Measurements from ENCODE around the gene SEC31B.
A peak's percentile ranks its signal among the peaks of the same experiment; 100 is the strongest.

The SEC31B gene, protein sequence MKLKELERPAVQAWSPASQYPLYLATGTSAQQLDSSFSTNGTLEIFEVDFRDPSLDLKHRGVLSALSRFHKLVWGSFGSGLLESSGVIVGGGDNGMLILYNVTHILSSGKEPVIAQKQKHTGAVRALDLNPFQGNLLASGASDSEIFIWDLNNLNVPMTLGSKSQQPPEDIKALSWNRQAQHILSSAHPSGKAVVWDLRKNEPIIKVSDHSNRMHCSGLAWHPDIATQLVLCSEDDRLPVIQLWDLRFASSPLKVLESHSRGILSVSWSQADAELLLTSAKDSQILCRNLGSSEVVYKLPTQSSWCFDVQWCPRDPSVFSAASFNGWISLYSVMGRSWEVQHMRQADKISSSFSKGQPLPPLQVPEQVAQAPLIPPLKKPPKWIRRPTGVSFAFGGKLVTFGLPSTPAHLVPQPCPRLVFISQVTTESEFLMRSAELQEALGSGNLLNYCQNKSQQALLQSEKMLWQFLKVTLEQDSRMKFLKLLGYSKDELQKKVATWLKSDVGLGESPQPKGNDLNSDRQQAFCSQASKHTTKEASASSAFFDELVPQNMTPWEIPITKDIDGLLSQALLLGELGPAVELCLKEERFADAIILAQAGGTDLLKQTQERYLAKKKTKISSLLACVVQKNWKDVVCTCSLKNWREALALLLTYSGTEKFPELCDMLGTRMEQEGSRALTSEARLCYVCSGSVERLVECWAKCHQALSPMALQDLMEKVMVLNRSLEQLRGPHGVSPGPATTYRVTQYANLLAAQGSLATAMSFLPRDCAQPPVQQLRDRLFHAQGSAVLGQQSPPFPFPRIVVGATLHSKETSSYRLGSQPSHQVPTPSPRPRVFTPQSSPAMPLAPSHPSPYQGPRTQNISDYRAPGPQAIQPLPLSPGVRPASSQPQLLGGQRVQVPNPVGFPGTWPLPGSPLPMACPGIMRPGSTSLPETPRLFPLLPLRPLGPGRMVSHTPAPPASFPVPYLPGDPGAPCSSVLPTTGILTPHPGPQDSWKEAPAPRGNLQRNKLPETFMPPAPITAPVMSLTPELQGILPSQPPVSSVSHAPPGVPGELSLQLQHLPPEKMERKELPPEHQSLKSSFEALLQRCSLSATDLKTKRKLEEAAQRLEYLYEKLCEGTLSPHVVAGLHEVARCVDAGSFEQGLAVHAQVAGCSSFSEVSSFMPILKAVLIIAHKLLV

DNA sequence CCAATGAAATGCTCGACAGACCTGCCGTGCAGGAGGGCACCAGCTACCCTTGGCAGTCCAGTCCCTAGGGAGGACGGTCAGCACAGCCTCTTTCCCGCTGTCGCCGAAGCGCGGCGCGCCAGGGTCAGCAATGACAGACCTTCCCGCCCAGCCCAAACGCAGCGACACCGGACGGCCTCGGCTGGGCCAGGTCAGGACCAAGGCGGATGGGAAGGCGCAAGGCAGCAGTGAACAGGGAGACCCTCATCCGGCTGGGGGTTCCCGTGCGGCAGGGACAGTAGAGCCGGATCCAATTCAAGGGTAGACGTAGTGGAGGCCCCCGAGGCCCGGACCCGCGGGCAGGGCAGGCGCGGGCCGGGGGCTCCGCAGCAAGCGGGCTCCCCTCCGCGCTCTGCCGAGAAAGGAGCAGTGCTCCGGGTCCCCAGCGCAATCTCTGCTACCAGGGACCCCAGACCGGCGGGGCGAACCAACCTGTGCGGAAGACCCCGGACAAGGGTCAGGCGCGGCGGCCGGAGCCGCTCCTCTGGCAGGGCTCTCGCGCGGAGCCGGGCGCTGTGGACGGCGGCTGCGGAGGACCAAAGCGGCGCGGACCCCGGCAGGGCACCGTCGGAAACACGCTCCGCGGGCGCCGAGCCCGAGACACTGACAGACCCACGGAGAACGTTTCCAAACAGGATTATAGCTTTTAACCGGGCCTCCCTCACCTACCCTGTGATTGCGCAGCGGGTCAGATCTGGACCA lies at the start of gene SEC31B:
Gene SEC31B, minus strand, starts transcription at position 551 of the 741 bp plus-strand sequence. CDS start 2,909 bp downstream, outside the sequence.
- Histone ChIP-seq H3K4me3 (ENCODE audit: low read depth, low read length) (peak within 1 kb of the TSS; percentile 57), H3K27me3 (replicated peaks) (no peaks in the 10 kb centered on the region), H3K27ac (no peak within 1 kb of the TSS), H3K36me3 (replicated peaks) (peaks cover 4% of the 10 kb centered on the region)
- DNase-seq, result no peak
- TF ChIP-seq, protein P1, sequence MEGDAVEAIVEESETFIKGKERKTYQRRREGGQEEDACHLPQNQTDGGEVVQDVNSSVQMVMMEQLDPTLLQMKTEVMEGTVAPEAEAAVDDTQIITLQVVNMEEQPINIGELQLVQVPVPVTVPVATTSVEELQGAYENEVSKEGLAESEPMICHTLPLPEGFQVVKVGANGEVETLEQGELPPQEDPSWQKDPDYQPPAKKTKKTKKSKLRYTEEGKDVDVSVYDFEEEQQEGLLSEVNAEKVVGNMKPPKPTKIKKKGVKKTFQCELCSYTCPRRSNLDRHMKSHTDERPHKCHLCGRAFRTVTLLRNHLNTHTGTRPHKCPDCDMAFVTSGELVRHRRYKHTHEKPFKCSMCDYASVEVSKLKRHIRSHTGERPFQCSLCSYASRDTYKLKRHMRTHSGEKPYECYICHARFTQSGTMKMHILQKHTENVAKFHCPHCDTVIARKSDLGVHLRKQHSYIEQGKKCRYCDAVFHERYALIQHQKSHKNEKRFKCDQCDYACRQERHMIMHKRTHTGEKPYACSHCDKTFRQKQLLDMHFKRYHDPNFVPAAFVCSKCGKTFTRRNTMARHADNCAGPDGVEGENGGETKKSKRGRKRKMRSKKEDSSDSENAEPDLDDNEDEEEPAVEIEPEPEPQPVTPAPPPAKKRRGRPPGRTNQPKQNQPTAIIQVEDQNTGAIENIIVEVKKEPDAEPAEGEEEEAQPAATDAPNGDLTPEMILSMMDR (IDR thresholded peaks at IDR 0.05; ENCODE audit: low read depth, low read length, missing control alignments), result no peak
- in situ Hi-C loops (cut with HindIII; ENCODE audit: low pct_ligation_motif_present, low sequenced_read_pairs), result loop anchor here (25.0 kb wide), 1 partner anchor 182 kb away; the partner anchor contains the start of genes PKD2L1 and SCD

DNA sequence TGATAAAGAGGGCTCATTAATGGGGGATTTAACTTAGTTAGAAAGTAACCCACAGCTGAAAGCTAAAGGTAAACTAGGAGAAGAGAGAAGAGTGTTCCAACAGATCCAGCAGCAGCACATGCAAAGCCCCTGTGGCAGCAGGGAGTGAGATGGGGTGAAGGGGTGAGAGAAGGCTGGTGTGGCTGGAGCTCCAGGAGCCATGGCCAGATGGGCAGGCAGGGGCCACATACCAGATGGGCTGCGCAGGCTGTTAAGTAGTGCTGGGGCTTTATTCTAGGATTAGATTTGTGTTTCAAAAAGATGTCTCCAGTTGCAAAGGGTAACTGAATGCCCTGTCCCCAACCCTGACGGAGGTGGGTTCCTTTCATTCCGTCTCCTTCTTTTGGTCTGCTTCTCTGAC lies 49.3 kb upstream of the SEC31B start:
- H3K27me3 ChIP-seq (replicated peaks), result peaks cover 42% of the 10 kb centered on the region
- in situ Hi-C loops (cut with HindIII; ENCODE audit: low pct_ligation_motif_present, low sequenced_read_pairs), result no loop called here
- no peak overlapping the region for H3K27ac ChIP-seq
- no peaks in the 10 kb centered on the region for H3K36me3 ChIP-seq (replicated peaks)
- H3K4me3 ChIP-seq (ENCODE audit: low read depth, low read length), result no peak overlapping the region
- TF ChIP-seq, protein P1 (IDR thresholded peaks at IDR 0.05; ENCODE audit: low read depth, low read length, missing control alignments), result no peak
- no peak for DNase-seq

DNA sequence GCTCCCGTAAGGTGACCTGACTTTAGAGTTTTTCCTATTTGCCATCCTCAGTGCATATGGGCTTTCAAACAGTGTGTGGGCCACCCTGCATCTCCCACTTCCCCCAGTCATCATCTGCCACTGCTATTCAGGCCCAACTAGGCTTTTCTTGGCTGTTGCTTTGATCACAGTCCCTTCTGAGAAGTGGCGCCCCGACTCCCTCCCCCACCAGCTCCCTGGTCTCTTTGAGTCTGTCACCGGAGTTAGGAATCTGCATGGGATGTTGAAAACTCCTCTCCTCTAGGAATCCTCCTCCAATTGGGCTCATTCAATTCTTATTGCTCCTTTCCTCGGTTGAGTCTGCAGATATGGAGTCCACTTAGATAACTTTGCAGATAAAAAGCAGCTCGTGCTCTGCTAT lies 48.2 kb upstream of the SEC31B start:
- no peak overlapping the region for H3K27ac ChIP-seq
- DNase-seq, result no peak
- TF ChIP-seq, protein P1 (IDR thresholded peaks at IDR 0.05; ENCODE audit: low read depth, low read length, missing control alignments), result no peak
- in situ Hi-C loops (cut with HindIII; ENCODE audit: low pct_ligation_motif_present, low sequenced_read_pairs), result no loop called here
- H3K4me3 ChIP-seq (ENCODE audit: low read depth, low read length), result no peak overlapping the region
- peaks cover 46% of the 10 kb centered on the region for H3K27me3 ChIP-seq (replicated peaks)
- no peaks in the 10 kb centered on the region for H3K36me3 ChIP-seq (replicated peaks)

DNA sequence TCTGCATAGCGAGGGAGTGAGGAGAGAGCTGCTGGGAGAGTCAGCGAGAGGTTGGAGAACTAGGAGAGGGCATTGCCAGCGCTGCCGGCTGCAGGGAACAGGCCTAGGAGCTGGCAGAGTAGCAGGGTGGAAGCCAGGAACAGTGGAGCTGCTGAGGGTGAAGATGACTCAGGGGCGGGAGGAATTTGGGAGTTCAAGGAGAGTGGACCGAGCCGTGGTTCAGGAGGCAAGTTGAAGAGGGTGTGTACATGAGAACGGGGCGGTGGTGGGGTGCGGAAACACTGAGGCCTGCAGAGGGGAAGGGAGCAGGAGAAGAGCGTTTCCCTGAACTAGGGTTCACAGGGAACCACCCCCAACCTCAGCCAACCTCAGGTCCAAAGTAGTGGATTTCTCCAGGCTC lies 47.6 kb upstream of the SEC31B start:
- in situ Hi-C loops (cut with HindIII; ENCODE audit: low pct_ligation_motif_present, low sequenced_read_pairs), result no loop called here
- H3K27me3 ChIP-seq (replicated peaks), result peaks cover 50% of the 10 kb centered on the region
- DNase-seq, result no peak
- H3K36me3 ChIP-seq (replicated peaks), result no peaks in the 10 kb centered on the region
- TF ChIP-seq, protein P1 (IDR thresholded peaks at IDR 0.05; ENCODE audit: low read depth, low read length, missing control alignments), result no peak
- H3K27ac ChIP-seq, result no peak overlapping the region
- H3K4me3 ChIP-seq (ENCODE audit: low read depth, low read length), result no peak overlapping the region

DNA sequence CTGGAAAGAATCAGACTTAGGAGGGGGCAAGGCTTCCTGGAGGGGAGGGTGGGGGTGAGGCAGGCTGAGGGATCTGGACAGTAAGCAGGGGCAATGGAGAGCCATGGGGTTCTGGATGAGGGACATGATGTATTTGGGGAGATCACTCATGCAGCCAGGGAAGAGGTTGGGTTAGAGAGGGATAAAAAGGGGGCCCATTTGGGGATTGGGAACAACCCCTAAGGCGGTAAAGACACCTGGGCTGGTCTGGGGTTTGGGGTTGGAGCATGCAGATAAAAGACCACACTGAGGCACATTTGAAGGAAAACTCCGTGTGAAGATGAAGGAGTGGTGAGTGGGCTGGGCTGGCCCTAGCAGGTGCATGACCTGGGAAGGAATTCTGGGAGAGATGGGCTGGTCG lies 46.9 kb upstream of the SEC31B start:
- in situ Hi-C loops (cut with HindIII; ENCODE audit: low pct_ligation_motif_present, low sequenced_read_pairs), result no loop called here
- TF ChIP-seq, protein P1 (IDR thresholded peaks at IDR 0.05; ENCODE audit: low read depth, low read length, missing control alignments), result no peak

More for the DNA sequence above, 46.9 kb upstream of the SEC31B start:
- DNase-seq, result no peak
- H3K4me3 ChIP-seq (ENCODE audit: low read depth, low read length), result no peak overlapping the region
- H3K27ac ChIP-seq, result no peak overlapping the region
- H3K27me3 ChIP-seq (replicated peaks), result peaks cover 52% of the 10 kb centered on the region
- no peaks in the 10 kb centered on the region for H3K36me3 ChIP-seq (replicated peaks)
